Measurements from ENCODE around the gene MPP7. TPM values are rescaled to one million over a fixed set of nuclear protein-coding genes. Genes with fewer than 3 reads are reported as not detected.

The MPP7 gene
- total RNA-seq, 1 experiment from 2014 or later, result 1.5 TPM

DNA sequence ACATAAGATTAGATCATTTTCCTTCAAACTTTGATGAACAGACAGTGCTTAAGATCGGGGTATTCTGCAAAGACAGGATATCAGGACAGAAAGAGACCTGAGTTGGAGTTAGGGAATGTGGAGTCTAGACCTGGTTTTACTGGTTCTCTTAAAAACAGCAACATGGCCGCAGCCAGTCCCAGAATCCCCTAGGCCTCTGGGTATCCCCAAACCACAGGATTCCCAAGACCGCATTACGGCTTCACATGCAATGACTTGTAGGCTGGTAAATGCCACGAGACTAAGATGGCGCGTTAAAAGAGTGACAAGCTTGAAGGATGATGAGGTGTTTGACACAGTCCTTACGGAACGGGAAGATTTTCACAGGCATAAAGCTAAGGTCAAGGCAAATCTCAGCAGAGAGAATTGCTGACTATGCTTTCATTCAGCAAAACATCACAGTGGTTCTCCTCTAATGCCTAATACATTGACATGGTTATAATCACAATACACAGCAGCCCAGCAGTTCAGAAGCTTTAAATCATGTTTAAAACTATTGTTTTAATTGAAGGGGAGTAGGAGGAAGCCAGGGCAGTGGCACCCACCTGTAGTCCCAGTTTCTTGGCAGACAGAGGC, 32.9 kb downstream of the MPP7 start:
- no peak for DNase-seq (ENCODE audit: low spot score)
- CTCF ChIA-PET, result no interaction called here
- TF ChIP-seq CTCF (conservative IDR thresholded peaks at IDR 0.05; ENCODE audit: low read depth, low read length) (no peak), EZH2 (IDR thresholded peaks at IDR 0.05; ENCODE audit: borderline replicate concordance, low read depth, low read length, poor library complexity, severe bottlenecking) (no peak)
- H3K9me3 ChIP-seq (ENCODE audit: low read depth, low read length, poor library complexity, severe bottlenecking), result no peaks in the 10 kb centered on the region
- no peaks in the 10 kb centered on the region for H3K36me3 ChIP-seq (ENCODE audit: insufficient read depth, low read length, poor library complexity, severe bottlenecking)
- no TSS peak for BruUV-seq (replicated peaks)
- no peak overlapping the region for H3K4me3 ChIP-seq (ENCODE audit: low read depth, low read length, poor library complexity, severe bottlenecking)
- H3K27ac ChIP-seq (ENCODE audit: low read depth, low read length, poor library complexity, severe bottlenecking), result no peak overlapping the region
- POLR2A ChIA-PET (ENCODE audit: low non-redundant PET), result no interaction called here
- intact Hi-C loops (cut with micrococcal nuclease; ENCODE audit: unreplicated experiment), result no loop called here
- no peaks in the 10 kb centered on the region for H3K4me1 ChIP-seq (ENCODE audit: insufficient read depth, low read length, poor library complexity, severe bottlenecking)
- H3K27me3 ChIP-seq (replicated peaks; ENCODE audit: insufficient read depth, low read depth, low read length, poor library complexity), result no peaks in the 10 kb centered on the region

DNA sequence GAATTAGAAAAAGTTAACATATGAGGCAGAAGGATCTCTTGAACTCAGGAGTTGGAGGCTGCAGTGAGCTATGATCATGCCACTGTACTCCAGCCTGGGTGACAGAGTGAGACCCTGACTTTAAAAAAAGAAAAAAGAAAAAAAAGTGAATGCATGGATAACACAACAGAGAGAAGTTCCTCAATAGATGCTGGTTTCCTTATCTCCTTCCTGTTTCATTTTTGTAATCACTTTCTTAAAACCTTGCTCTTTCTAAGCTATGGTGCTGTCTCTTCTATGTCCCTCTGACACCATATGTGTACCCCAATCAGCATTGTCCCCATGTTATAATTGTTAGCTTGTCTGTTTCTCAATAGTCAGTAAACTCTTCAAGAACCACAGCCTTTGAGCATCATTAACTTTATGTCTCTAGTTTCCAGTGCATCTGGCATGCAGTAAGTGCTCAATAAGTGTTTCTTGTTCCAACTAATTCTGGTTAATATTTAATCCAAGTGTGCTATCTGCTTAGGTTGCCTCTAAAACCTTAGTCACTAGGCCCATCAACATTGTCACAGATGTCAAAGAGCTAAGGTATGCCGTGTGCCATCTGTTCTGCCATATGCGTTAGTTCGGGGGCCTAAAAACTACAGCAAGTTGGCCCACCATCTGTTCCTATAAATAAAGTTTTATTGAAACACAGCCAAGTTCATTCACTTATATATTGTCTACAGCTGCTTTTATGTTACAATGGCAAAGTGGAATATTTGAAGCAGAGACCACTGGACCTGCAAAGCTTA, 36.2 kb downstream of the MPP7 start:
- CTCF ChIA-PET, result no interaction called here
- BruUV-seq (replicated peaks), result no TSS peak
- intact Hi-C loops (cut with micrococcal nuclease; ENCODE audit: unreplicated experiment), result no loop called here

DNA sequence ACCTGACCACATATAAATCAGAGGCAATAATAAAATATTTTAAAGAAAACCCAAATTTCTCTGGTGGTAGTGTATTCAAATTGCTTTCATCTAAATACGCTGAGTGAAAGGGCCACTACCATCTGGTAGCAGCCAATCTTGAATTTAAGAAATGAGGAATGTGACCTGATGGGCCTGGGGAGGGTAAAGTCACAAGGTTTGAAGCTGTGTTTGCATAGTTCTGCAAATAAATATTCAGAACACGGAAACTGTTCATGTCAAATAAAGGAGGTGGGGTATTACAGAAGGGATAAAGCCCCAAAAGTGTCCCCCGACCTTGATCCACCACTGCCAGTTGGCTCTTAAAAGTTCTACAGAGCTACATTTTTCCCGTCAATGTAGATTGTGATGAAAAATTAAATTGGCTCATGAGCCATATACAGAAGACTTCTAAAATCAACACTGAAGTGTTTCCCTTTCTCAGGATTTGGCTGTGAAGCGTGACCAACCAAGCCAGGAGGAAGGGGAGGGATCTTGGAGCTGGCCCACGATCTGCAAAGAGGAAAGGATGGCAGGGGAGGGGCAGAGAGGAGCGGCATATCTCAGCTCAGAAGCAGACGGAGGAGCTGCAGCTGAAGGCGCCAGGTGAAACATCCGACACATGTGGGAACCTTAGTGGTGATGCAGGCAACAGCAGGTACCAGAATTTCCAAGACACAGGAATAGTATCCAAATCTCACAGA, 39.6 kb downstream of the MPP7 start:
- H3K27me3 ChIP-seq (replicated peaks; ENCODE audit: insufficient read depth, low read depth, low read length, poor library complexity), result no peaks in the 10 kb centered on the region
- no TSS peak for BruUV-seq (replicated peaks)
- H3K4me1 ChIP-seq (ENCODE audit: insufficient read depth, low read length, poor library complexity, severe bottlenecking), result no peaks in the 10 kb centered on the region
- H3K36me3 ChIP-seq (ENCODE audit: insufficient read depth, low read length, poor library complexity, severe bottlenecking), result no peaks in the 10 kb centered on the region
- CTCF ChIA-PET, result interaction anchor here (0.6 kb wide), 1 partner anchor 17 kb away, joined by 3 read pairs; no protein-coding TSS in a partner anchor
- intact Hi-C loops (cut with micrococcal nuclease; ENCODE audit: unreplicated experiment), result no loop called here
- no peaks in the 10 kb centered on the region for H3K9me3 ChIP-seq (ENCODE audit: low read depth, low read length, poor library complexity, severe bottlenecking)
- no peak overlapping the region for H3K27ac ChIP-seq (ENCODE audit: low read depth, low read length, poor library complexity, severe bottlenecking)
- H3K4me3 ChIP-seq (ENCODE audit: low read depth, low read length, poor library complexity, severe bottlenecking), result no peak overlapping the region
- POLR2A ChIA-PET (ENCODE audit: low non-redundant PET), result no interaction called here
- TF ChIP-seq CTCF (conservative IDR thresholded peaks at IDR 0.05; ENCODE audit: low read depth, low read length) (no peak), EZH2 (IDR thresholded peaks at IDR 0.05; ENCODE audit: borderline replicate concordance, low read depth, low read length, poor library complexity, severe bottlenecking) (no peak)
- no peak for DNase-seq (ENCODE audit: low spot score)

More for the DNA sequence above, 36.2 kb downstream of the MPP7 start:
- no peak for DNase-seq (ENCODE audit: low spot score)
- H3K4me1 ChIP-seq (ENCODE audit: insufficient read depth, low read length, poor library complexity, severe bottlenecking), result no peaks in the 10 kb centered on the region
- no peak overlapping the region for H3K4me3 ChIP-seq (ENCODE audit: low read depth, low read length, poor library complexity, severe bottlenecking)
- H3K27ac ChIP-seq (ENCODE audit: low read depth, low read length, poor library complexity, severe bottlenecking), result no peak overlapping the region
- H3K9me3 ChIP-seq (ENCODE audit: low read depth, low read length, poor library complexity, severe bottlenecking), result no peaks in the 10 kb centered on the region
- H3K27me3 ChIP-seq (replicated peaks; ENCODE audit: insufficient read depth, low read depth, low read length, poor library complexity), result no peaks in the 10 kb centered on the region
- no peak for TF ChIP-seq CTCF (conservative IDR thresholded peaks at IDR 0.05; ENCODE audit: low read depth, low read length)
- TF ChIP-seq EZH2 (IDR thresholded peaks at IDR 0.05; ENCODE audit: borderline replicate concordance, low read depth, low read length, poor library complexity, severe bottlenecking), result no peak
- no peaks in the 10 kb centered on the region for H3K36me3 ChIP-seq (ENCODE audit: insufficient read depth, low read length, poor library complexity, severe bottlenecking)
- POLR2A ChIA-PET (ENCODE audit: low non-redundant PET), result no interaction called here
